ENCODE data around the gene SGSM1.
"Not testable (repeated sequence)": the region's sequence is repeated elsewhere in the genome, so short reads cannot be mapped to it uniquely, and the experiment has no call there.

SGSM1 gene

DNA sequence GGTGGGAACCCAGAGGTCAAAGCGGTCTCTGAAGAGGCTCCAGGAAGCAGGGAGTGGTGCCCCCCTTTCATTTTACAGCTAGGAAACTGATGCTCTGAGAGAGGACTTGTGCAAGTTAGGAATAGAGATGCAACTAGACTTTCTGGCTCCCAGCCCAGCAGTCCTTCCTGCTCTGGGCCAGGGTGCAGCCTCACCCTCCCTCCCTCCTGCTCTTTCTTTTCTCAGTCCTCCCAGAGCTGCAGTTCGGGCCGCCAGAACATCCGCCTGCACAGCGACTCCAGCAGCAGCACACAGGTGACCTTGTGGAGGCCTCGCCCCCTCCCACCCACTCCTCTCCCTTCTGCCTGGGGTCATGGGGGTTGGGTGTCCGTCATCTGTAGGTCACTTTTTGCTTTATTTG lies 89.0 kb downstream of the SGSM1 start:
- no peak for ATAC-seq (replicated peaks; ENCODE audit: extremely low read depth, poor library complexity, severe bottlenecking)
- Mint-ChIP-seq H3K9me3 (no peaks in the 10 kb centered on the region), H3K36me3 (ENCODE audit: insufficient read depth) (no peaks in the 10 kb centered on the region), H3K4me3 (no peak overlapping the region), H3K27me3 (peaks cover 14% of the 10 kb centered on the region), H3K4me1 (no peaks in the 10 kb centered on the region), H3K27ac (ENCODE audit: low read depth) (no peak overlapping the region)
- no peak for DNase-seq (ENCODE audit: low spot score in 2 of 2)

DNA sequence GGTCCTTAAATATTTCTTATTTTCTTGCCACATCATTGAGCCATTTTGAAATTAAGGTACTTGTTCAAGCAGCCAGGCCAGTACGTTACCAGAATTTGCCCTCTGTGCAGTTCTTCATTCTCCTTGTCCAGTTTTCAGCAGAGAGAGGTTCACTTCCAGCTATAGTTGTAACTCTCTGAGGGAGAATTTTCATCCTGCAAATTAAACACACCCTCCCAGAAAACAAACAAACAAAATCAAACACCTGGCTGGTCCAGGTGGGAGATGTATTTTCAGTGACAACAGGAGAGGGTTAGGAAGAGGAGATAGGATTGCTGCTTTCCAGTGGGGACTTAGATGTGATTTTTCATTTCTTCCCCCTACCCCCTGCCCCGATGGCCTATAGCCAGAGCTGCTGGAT lies 95.4 kb downstream of the SGSM1 start:
- H3K4me1 Mint-ChIP-seq: no peaks in the 10 kb centered on the region
- no peaks in the 10 kb centered on the region for H3K27me3 Mint-ChIP-seq
- H3K36me3 Mint-ChIP-seq (ENCODE audit: insufficient read depth): peaks cover 1% of the 10 kb centered on the region
- no peak for DNase-seq (ENCODE audit: low spot score in 2 of 2)
- H3K4me3 Mint-ChIP-seq: no peak overlapping the region
- peaks cover 14% of the 10 kb centered on the region for H3K9me3 Mint-ChIP-seq
- ATAC-seq (replicated peaks; ENCODE audit: extremely low read depth, poor library complexity, severe bottlenecking): no peak
- H3K27ac Mint-ChIP-seq (ENCODE audit: low read depth): no peak overlapping the region

- Mint-ChIP-seq H3K27ac (ENCODE audit: low read depth) (no peak overlapping the region), H3K4me3 (no peak overlapping the region), H3K27me3 (no peaks in the 10 kb centered on the region), H3K9me3 (peaks cover 14% of the 10 kb centered on the region), H3K4me1 (no peaks in the 10 kb centered on the region), H3K36me3 (ENCODE audit: insufficient read depth) (peaks cover 1% of the 10 kb centered on the region)
- DNase-seq (ENCODE audit: low spot score in 2 of 2) (no peak), ATAC-seq (replicated peaks; ENCODE audit: extremely low read depth, poor library complexity, severe bottlenecking) (no peak)
Measured at GRCh38 chr22:24905909-24906308, 99.9 kb downstream of the SGSM1 start.

DNA sequence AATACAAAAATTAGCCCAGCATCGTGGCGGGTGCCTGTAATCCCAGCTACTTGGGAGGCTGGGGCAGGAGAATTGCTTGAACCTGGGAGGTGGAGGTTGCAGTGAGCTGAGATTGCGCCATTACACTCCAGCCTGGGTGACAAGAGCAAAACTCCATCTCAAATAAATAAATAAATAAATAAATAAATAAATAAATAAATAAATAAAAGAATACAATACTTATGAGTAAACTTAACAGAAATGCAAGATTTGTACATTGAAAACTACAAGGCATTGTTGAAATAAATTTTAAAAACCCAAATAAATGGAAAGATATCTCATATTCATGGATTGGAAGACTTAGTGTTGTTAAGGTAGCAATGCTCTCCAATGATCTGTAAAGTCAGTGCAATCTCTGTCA lies 101.1 kb downstream of the SGSM1 start:
- H3K4me3 Mint-ChIP-seq; ATAC-seq (replicated peaks; ENCODE audit: extremely low read depth, poor library complexity, severe bottlenecking); DNase-seq (ENCODE audit: low spot score in 2 of 2); H3K27me3 Mint-ChIP-seq; H3K27ac Mint-ChIP-seq (ENCODE audit: low read depth); H3K4me1 Mint-ChIP-seq; H3K36me3 Mint-ChIP-seq (ENCODE audit: insufficient read depth): not testable (repeated sequence)
- peaks cover 14% of the 10 kb centered on the region for H3K9me3 Mint-ChIP-seq

DNA sequence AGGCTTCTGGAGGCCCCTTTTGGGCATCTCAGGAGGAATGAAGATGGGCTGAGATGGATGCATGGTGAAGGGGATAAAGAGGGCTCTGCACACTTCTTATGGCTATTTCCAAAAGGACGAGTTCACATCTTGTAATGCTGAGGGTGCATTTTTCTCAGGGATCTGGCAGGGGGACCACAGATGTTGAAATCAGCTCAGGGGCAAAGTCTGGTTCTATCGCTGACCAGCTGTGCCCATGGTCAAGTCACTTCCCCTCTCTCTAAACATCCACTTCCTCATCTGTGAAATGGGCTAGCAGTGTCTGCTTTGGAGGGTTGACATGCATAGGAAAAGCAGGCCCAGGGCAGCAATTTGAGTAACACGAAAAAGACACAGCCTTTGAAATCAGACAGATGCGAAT lies 114.0 kb downstream of the SGSM1 start:
- H3K4me1 Mint-ChIP-seq: no peaks in the 10 kb centered on the region
- no peak for ATAC-seq (replicated peaks; ENCODE audit: extremely low read depth, poor library complexity, severe bottlenecking)
- DNase-seq (ENCODE audit: low spot score in 2 of 2): no peak
- H3K4me3 Mint-ChIP-seq: no peak overlapping the region
- H3K36me3 Mint-ChIP-seq (ENCODE audit: insufficient read depth): no peaks in the 10 kb centered on the region
- H3K27ac Mint-ChIP-seq (ENCODE audit: low read depth): no peak overlapping the region
- H3K9me3 Mint-ChIP-seq: no peaks in the 10 kb centered on the region
- no peaks in the 10 kb centered on the region for H3K27me3 Mint-ChIP-seq

- H3K27me3 Mint-ChIP-seq: peaks cover 31% of the 10 kb centered on the region
- H3K27ac Mint-ChIP-seq (ENCODE audit: low read depth): no peak overlapping the region
- H3K4me1 Mint-ChIP-seq: no peaks in the 10 kb centered on the region
- ATAC-seq (replicated peaks; ENCODE audit: extremely low read depth, poor library complexity, severe bottlenecking) (no peak), DNase-seq (ENCODE audit: low spot score in 2 of 2) (no peak)
- no peak overlapping the region for H3K4me3 Mint-ChIP-seq
- no peaks in the 10 kb centered on the region for H3K9me3 Mint-ChIP-seq
- H3K36me3 Mint-ChIP-seq (ENCODE audit: insufficient read depth): no peaks in the 10 kb centered on the region
Measured at GRCh38 chr22:24925586-24926427, 119.8 kb downstream of the SGSM1 start.

GRCh38 chr22:24926428-24926725 lies 120.4 kb downstream of the SGSM1 start:
- DNase-seq (ENCODE audit: low spot score in 2 of 2) (no peak), ATAC-seq (replicated peaks; ENCODE audit: extremely low read depth, poor library complexity, severe bottlenecking) (no peak)
- H3K36me3 Mint-ChIP-seq (ENCODE audit: insufficient read depth): no peaks in the 10 kb centered on the region
- H3K27me3 Mint-ChIP-seq: peaks cover 31% of the 10 kb centered on the region
- no peak overlapping the region for H3K27ac Mint-ChIP-seq (ENCODE audit: low read depth)
- H3K9me3 Mint-ChIP-seq: no peaks in the 10 kb centered on the region
- no peaks in the 10 kb centered on the region for H3K4me1 Mint-ChIP-seq
- no peak overlapping the region for H3K4me3 Mint-ChIP-seq

DNA sequence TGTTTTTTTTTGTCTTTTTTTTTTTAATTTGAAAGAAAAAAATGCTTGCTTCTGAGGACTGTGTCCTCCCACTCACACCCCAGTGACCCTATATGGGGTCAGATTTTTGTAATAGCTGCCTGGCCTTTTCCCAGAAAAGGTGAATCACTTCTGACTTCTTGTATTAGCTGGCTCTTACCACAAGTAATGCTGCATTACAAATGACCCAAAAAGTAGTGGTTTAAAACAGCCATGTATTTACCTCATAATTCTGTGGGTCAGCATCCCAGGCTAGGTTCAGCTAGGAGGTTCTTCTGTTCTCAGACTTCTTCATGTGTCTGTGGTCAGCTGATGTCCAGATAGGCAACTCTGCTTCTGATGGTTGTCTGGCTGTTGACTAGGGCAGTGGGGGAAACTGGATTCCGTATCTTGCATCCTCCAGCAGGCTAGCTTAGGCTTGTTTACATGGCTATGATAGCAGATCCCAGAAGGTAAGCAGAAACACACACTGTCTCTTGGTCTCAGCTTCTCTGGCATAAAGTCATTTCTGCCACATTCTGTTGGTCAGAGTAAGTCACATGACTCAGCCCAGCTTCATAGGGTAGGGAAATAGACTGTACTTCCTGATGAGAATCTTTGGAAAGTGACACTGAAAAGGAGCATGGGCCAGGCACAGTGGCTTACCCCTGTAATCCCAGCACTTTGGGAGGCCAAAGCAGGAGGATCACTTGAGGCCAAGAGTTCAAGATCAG lies 121.0 kb downstream of the SGSM1 start:
- ATAC-seq (replicated peaks; ENCODE audit: extremely low read depth, poor library complexity, severe bottlenecking): no peak

GRCh38 chr22:24928322-24928721 lies 122.3 kb downstream of the SGSM1 start:
- no peak for ATAC-seq (replicated peaks; ENCODE audit: extremely low read depth, poor library complexity, severe bottlenecking)
- H3K36me3 Mint-ChIP-seq (ENCODE audit: insufficient read depth): no peaks in the 10 kb centered on the region
- no peaks in the 10 kb centered on the region for H3K4me1 Mint-ChIP-seq
- DNase-seq (ENCODE audit: low spot score in 2 of 2): no peak
- H3K9me3 Mint-ChIP-seq: no peaks in the 10 kb centered on the region
- H3K27me3 Mint-ChIP-seq: peaks cover 31% of the 10 kb centered on the region
- no peak overlapping the region for H3K4me3 Mint-ChIP-seq
- H3K27ac Mint-ChIP-seq (ENCODE audit: low read depth): no peak overlapping the region

More for the DNA sequence above, 121.0 kb downstream of the SGSM1 start:
- H3K4me1 Mint-ChIP-seq: no peaks in the 10 kb centered on the region
- no peaks in the 10 kb centered on the region for H3K36me3 Mint-ChIP-seq (ENCODE audit: insufficient read depth)
- DNase-seq (ENCODE audit: low spot score in 2 of 2): no peak
- no peak overlapping the region for H3K4me3 Mint-ChIP-seq
- no peak overlapping the region for H3K27ac Mint-ChIP-seq (ENCODE audit: low read depth)
- H3K9me3 Mint-ChIP-seq: no peaks in the 10 kb centered on the region
- H3K27me3 Mint-ChIP-seq: peaks cover 31% of the 10 kb centered on the region

GRCh38 chr22:24930678-24931077 lies 124.7 kb downstream of the SGSM1 start:
- Mint-ChIP-seq H3K27ac (ENCODE audit: low read depth) (no peak overlapping the region), H3K9me3 (no peaks in the 10 kb centered on the region), H3K27me3 (peaks cover 30% of the 10 kb centered on the region), H3K36me3 (ENCODE audit: insufficient read depth) (no peaks in the 10 kb centered on the region), H3K4me1 (no peaks in the 10 kb centered on the region), H3K4me3 (no peak overlapping the region)
- ATAC-seq (replicated peaks; ENCODE audit: extremely low read depth, poor library complexity, severe bottlenecking) (no peak), DNase-seq (ENCODE audit: low spot score in 2 of 2) (no peak)

- H3K4me3 Mint-ChIP-seq: no peak overlapping the region
- H3K27me3 Mint-ChIP-seq: no peaks in the 10 kb centered on the region
- H3K36me3 Mint-ChIP-seq (ENCODE audit: insufficient read depth): peaks cover 4% of the 10 kb centered on the region
- DNase-seq (ENCODE audit: low spot score in 2 of 2) (no peak), ATAC-seq (replicated peaks; ENCODE audit: extremely low read depth, poor library complexity, severe bottlenecking) (no peak)
- H3K27ac Mint-ChIP-seq (ENCODE audit: low read depth): no peak overlapping the region
- no peaks in the 10 kb centered on the region for H3K4me1 Mint-ChIP-seq
- H3K9me3 Mint-ChIP-seq: no peaks in the 10 kb centered on the region
Measured at GRCh38 chr22:24935771-24936483, 129.9 kb downstream of the SGSM1 start.

- Mint-ChIP-seq H3K36me3 (ENCODE audit: insufficient read depth) (peaks cover 4% of the 10 kb centered on the region), H3K4me3 (no peak overlapping the region), H3K9me3 (no peaks in the 10 kb centered on the region), H3K27me3 (no peaks in the 10 kb centered on the region), H3K4me1 (no peaks in the 10 kb centered on the region), H3K27ac (ENCODE audit: low read depth) (no peak overlapping the region)
- ATAC-seq (replicated peaks; ENCODE audit: extremely low read depth, poor library complexity, severe bottlenecking): no peak
- DNase-seq (ENCODE audit: low spot score in 2 of 2): no peak
Measured at GRCh38 chr22:24937114-24937513, 131.1 kb downstream of the SGSM1 start.
